H9 (cell line): Measurements from ENCODE around the gene SLC2A4. TPM values are rescaled to one million over a fixed set of nuclear protein-coding genes. Genes with fewer than 3 reads are reported as not detected.

Source experiments
- DNase-seq: peaks from one replicate; pipeline ENCODE4 v3.0.0-alpha.2; 2017
- H2AFZ ChIP-seq: one replicate; pipeline ENCODE4 v1.6.1; 2013; ENCODE audit warnings: mild to moderate bottlenecking, low read length, control low read depth, moderate library complexity
- H2AK5ac ChIP-seq: 2 replicates; pipeline ENCODE4 v1.6.1; 2013; ENCODE audit warnings: low read length, control low read depth, mixed read lengths; ENCODE audit not compliant: insufficient read length
- H2BK120ac ChIP-seq: one replicate; pipeline ENCODE4 v1.6.1; 2013; ENCODE audit warnings: low read depth, mild to moderate bottlenecking, low read length, control low read depth, inconsistent platforms; ENCODE audit not compliant: poor library complexity, severe bottlenecking
- H2BK12ac ChIP-seq: 2 replicates; pipeline ENCODE4 v1.6.1; 2013; ENCODE audit warnings: low read length, control low read depth, mixed read lengths, low read depth; ENCODE audit not compliant: insufficient read length
- H2BK15ac ChIP-seq: 2 replicates; pipeline ENCODE4 v1.6.1; 2013; ENCODE audit warnings: low read depth, low read length, control low read depth
- H2BK20ac ChIP-seq: one replicate; pipeline ENCODE4 v1.6.1; 2013; ENCODE audit warnings: low read depth, mild to moderate bottlenecking, low read length, control low read depth, inconsistent platforms; ENCODE audit not compliant: poor library complexity, severe bottlenecking
- H2BK5ac ChIP-seq: 2 replicates; pipeline ENCODE4 v1.6.1; 2013; ENCODE audit warnings: low read length, control low read depth, mixed read lengths; ENCODE audit not compliant: insufficient read length
- H3K14ac ChIP-seq: 2 replicates; pipeline ENCODE4 v1.6.1; 2013; ENCODE audit warnings: low read length, control low read depth; ENCODE audit not compliant: insufficient read depth
- H3K18ac ChIP-seq: 2 replicates; pipeline ENCODE4 v1.6.1; 2013; ENCODE audit warnings: low read depth, mild to moderate bottlenecking, mixed read lengths, low read length, control low read depth; ENCODE audit not compliant: insufficient read length
- H3K23ac ChIP-seq: 2 replicates; pipeline ENCODE4 v1.6.1; 2013; ENCODE audit warnings: low read length, control low read depth, mixed read lengths, low read depth; ENCODE audit not compliant: insufficient read length
- H3K23me2 ChIP-seq: 2 replicates; pipeline ENCODE4 v1.6.1; 2013; ENCODE audit warnings: low read depth, mild to moderate bottlenecking, mixed read lengths, low read length, control low read depth; ENCODE audit not compliant: insufficient read length, poor library complexity, severe bottlenecking
- H3K27ac ChIP-seq: 2 replicates; pipeline ENCODE4 v1.5.1; 2013; ENCODE audit warnings: low read length, control low read depth, mixed read lengths, low read depth; ENCODE audit not compliant: insufficient read length
- H3K27me3 ChIP-seq: 2 replicates; pipeline ENCODE4 v1.6.1; 2013; ENCODE audit warnings: low read length, control low read depth, inconsistent platforms; ENCODE audit not compliant: insufficient read depth
- H3K4ac ChIP-seq: 2 replicates; pipeline ENCODE4 v1.6.1; 2013; ENCODE audit warnings: low read depth, mild to moderate bottlenecking, control low read depth, inconsistent platforms, low read length, moderate library complexity
- H3K4me1 ChIP-seq: 2 replicates; pipeline ENCODE4 v1.6.1; 2013; ENCODE audit warnings: low read length, control low read depth, inconsistent platforms; ENCODE audit not compliant: insufficient read depth
- H3K4me2 ChIP-seq: 2 replicates; pipeline ENCODE4 v1.6.1; 2013; ENCODE audit warnings: low read length, control low read depth, mixed read lengths; ENCODE audit not compliant: insufficient read length, insufficient read depth
- H3K56ac ChIP-seq: 2 replicates; pipeline ENCODE4 v1.6.1; 2013; ENCODE audit warnings: low read depth, mild to moderate bottlenecking, mixed read lengths, low read length, control low read depth; ENCODE audit not compliant: insufficient read length
- H3K79me1 ChIP-seq: 2 replicates; pipeline ENCODE4 v1.6.1; 2013; ENCODE audit warnings: low read depth, mild to moderate bottlenecking, moderate library complexity, low read length, control low read depth, inconsistent platforms; ENCODE audit not compliant: insufficient read depth, poor library complexity, severe bottlenecking
- H3K79me2 ChIP-seq: 2 replicates; pipeline ENCODE4 v1.6.1; 2013; ENCODE audit warnings: low read length, control low read depth, inconsistent platforms; ENCODE audit not compliant: insufficient read depth
- H3K9ac ChIP-seq: 2 replicates; pipeline ENCODE4 v1.6.1; 2013; ENCODE audit warnings: low read length, control low read depth, mixed read lengths; ENCODE audit not compliant: insufficient read length; ENCODE audit errors: extremely low read depth
- H3K9me3 ChIP-seq: one replicate; pipeline ENCODE4 v1.6.1; 2013; ENCODE audit warnings: low read depth, low read length, inconsistent platforms; ENCODE audit not compliant: control insufficient read depth
- H3T11ph ChIP-seq: one replicate; pipeline ENCODE4 v1.6.1; 2013; ENCODE audit warnings: mild to moderate bottlenecking, low read length, control low read depth, inconsistent platforms
- H4K20me1 ChIP-seq: one replicate; pipeline ENCODE4 v1.6.1; 2013; ENCODE audit not compliant: control insufficient read depth, insufficient read length, insufficient read depth
- H4K5ac ChIP-seq: 2 replicates; pipeline ENCODE4 v1.6.1; 2013; ENCODE audit warnings: low read depth, mild to moderate bottlenecking, mixed read lengths, low read length, control low read depth; ENCODE audit not compliant: insufficient read length
- H4K8ac ChIP-seq: replicated peaks from 2 replicates; pipeline ENCODE4 v1.6.1; 2013; ENCODE audit warnings: low read length, control low read depth, mixed read lengths, low read depth; ENCODE audit not compliant: insufficient read length
- H4K91ac ChIP-seq: 2 replicates; pipeline ENCODE4 v1.6.1; 2013; ENCODE audit warnings: low read depth, mild to moderate bottlenecking, moderate library complexity, mixed read lengths, low read length, control low read depth; ENCODE audit not compliant: insufficient read length
- H3K27ac Mint-ChIP-seq, 3 experiments: 2 replicates in 2 of 3; 3 replicates in 1 of 3; pipeline ENCODE4 v1.8.0; 2020 to 2021; ENCODE audit warnings: mixed read lengths in 3 of 3, mild to moderate bottlenecking in 1 of 3, moderate library complexity in 1 of 3
- H3K27me3 Mint-ChIP-seq: 2 replicates; pipeline ENCODE4 v1.8.0; 2021; ENCODE audit warnings: low read depth, mild to moderate bottlenecking, moderate library complexity, mixed read lengths
- H3K36me3 Mint-ChIP-seq, 3 experiments: 2 replicates in 2 of 3; 3 replicates in 1 of 3; pipeline ENCODE4 v1.8.0; 2020 to 2021; ENCODE audit warnings: low read depth in 3 of 3, mixed read lengths in 3 of 3; ENCODE audit not compliant: insufficient read depth in 1 of 3
- H3K4me1 Mint-ChIP-seq, 2 experiments: 2 replicates each; pipeline ENCODE4 v1.8.0; 2020; ENCODE audit warnings: mixed read lengths in 2 of 2
- H3K4me3 Mint-ChIP-seq, 2 experiments: 2 replicates in 1 of 2; 3 replicates in 1 of 2; pipeline ENCODE4 v1.8.0; 2020 to 2021; ENCODE audit warnings: mild to moderate bottlenecking in 2 of 2, mixed read lengths in 2 of 2, moderate library complexity in 1 of 2
- H3K9me3 Mint-ChIP-seq, 2 experiments: 2 replicates in 1 of 2; 3 replicates in 1 of 2; pipeline ENCODE4 v1.8.0; 2020; ENCODE audit warnings: mild to moderate bottlenecking in 2 of 2, mixed read lengths in 2 of 2, moderate library complexity in 1 of 2
- CTCF ChIP-seq: fragments of 200-600 bp; sonication (generic); conservative IDR thresholded peaks from 3 replicates; pipeline ENCODE4 v1.8.0; 2021; ENCODE audit warnings: antibody characterized with exemption, mild to moderate bottlenecking
- WGBS: extraction: QIAGEN DNeasy Blood & Tissue Kit; methylation state at CpG from one replicate; pipeline ENCODE4 v1.1.7; 2013; ENCODE audit warnings: missing lambda C conversion rate, low lambda C conversion rate, mixed read lengths; ENCODE audit not compliant: insufficient read length; ENCODE audit errors: extremely low coverage; 5-methylcytosine and 5-hydroxymethylcytosine counted together
- total RNA-seq: library from RNA; stranded (reverse); gene quantifications from 2 replicates; pipeline ENCODE4 v1.2.1, GENCODE V29; 2021

Gene SLC2A4
- total RNA-seq, 1 experiment from 2014 or later: 4.4 TPM

- no peaks in the 10 kb centered on the region for H3K9me3 Mint-ChIP-seq
- Histone ChIP-seq H3K79me2 (peaks cover 23% of the 10 kb centered on the region; the same call in 1 of the 2 replicates), H2BK5ac (no peak overlapping the region), H2BK15ac (no peak overlapping the region), H2BK20ac (no peak overlapping the region), H4K20me1 (no peaks in the 10 kb centered on the region), H3K27ac (no peak overlapping the region), H3K56ac (no peak overlapping the region), H3K9ac (peak overlapping the region; percentile 16), H3K4ac (no peak overlapping the region), H3K4me1 (no peaks in the 10 kb centered on the region; the same call in 1 of the 2 replicates), H3K4me2 (no peak overlapping the region), H2AFZ (no peak overlapping the region), H3K18ac (no peak overlapping the region), H3K27me3 (no peaks in the 10 kb centered on the region), H2BK120ac (no peak overlapping the region), H2AK5ac (no peak overlapping the region), H3K79me1 (peaks cover 13% of the 10 kb centered on the region), H4K5ac (no peak overlapping the region), H3K9me3 (no peaks in the 10 kb centered on the region), H2BK12ac (no peak overlapping the region), H4K8ac (no peak overlapping the region), H3K23ac (no peak overlapping the region), H4K91ac (no peak overlapping the region), H3K14ac (no peak overlapping the region), H3K23me2 (peaks cover 6% of the 10 kb centered on the region), H3T11ph (no peak overlapping the region)
- WGBS: no CpG with 5 or more reads among the region's 6 CpGs
- DNase-seq: no peak
- no peak for TF ChIP-seq CTCF
- peak overlapping the region; percentile 90 to 95; a peak in 4 of 5 replicates for H3K4me3 Mint-ChIP-seq
- no peaks in the 10 kb centered on the region for H3K27me3 Mint-ChIP-seq
- H3K27ac Mint-ChIP-seq: peak overlapping the region in 2 of 3 experiments; percentile 17 to 33; a peak in 2 of 7 replicates
- H3K36me3 Mint-ChIP-seq: peaks cover 23 to 39% (median 33%) of the 10 kb centered on the region in 3 experiments
- H3K4me1 Mint-ChIP-seq: peaks cover 31 to 34% of the 10 kb centered on the region in 2 experiments
These were observed 32.3 kb upstream of the SLC2A4 start for GRCh38 chr17:7249214-7249613.
